Measurements from ENCODE around the gene RRAD.

DNA sequence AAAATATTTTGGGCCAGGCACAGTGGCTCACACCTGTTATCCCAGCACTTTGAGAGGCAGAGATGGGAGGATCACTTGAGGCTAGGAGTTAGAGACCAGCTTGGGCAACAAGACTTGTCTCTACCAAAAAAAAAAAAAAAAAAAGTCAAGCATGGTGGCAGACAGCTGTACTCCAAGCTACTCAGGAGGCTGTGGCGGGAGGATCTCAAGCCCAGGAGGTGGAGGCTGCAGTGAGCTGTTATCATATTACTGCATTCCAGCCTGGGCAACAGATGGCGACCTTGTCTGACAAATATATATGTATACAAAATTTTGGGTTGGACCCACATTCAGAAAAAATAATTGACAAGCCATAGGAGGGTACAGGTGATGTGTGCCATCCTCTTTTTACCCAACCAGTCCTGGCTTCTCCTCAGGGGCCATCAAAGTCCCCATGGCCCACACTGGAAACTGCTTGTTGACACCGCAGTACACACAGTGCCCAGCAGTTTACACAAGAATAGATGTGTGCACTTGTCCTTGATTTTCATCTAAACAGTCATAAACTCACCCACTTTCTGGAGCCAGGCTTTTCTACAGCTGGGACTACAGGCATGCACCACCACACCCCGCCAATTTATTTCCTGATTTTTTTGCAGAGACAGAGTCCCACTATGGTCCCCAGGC, 11.7 kb upstream of the RRAD start:
- TF ChIP-seq, protein P1, sequence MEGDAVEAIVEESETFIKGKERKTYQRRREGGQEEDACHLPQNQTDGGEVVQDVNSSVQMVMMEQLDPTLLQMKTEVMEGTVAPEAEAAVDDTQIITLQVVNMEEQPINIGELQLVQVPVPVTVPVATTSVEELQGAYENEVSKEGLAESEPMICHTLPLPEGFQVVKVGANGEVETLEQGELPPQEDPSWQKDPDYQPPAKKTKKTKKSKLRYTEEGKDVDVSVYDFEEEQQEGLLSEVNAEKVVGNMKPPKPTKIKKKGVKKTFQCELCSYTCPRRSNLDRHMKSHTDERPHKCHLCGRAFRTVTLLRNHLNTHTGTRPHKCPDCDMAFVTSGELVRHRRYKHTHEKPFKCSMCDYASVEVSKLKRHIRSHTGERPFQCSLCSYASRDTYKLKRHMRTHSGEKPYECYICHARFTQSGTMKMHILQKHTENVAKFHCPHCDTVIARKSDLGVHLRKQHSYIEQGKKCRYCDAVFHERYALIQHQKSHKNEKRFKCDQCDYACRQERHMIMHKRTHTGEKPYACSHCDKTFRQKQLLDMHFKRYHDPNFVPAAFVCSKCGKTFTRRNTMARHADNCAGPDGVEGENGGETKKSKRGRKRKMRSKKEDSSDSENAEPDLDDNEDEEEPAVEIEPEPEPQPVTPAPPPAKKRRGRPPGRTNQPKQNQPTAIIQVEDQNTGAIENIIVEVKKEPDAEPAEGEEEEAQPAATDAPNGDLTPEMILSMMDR (IDR thresholded peaks at IDR 0.05) = no peak
- TF ChIP-seq EZH2phosphoT487 (IDR thresholded peaks at IDR 0.05) = no peak
- TF ChIP-seq EZH2 (IDR thresholded peaks at IDR 0.05) = no peak

All from neural progenitor cell (in vitro differentiated cells).